HG03097 (cell line): ENCODE data around the gene C11orf58.

Source experiments
- ATAC-seq: cut with Tn5 transposase; IDR thresholded peaks from one replicate; pipeline ENCODE4 v1.9.1; 2021; ENCODE audit not compliant: unreplicated experiment, low FRiP score

The C11orf58 gene

DNA sequence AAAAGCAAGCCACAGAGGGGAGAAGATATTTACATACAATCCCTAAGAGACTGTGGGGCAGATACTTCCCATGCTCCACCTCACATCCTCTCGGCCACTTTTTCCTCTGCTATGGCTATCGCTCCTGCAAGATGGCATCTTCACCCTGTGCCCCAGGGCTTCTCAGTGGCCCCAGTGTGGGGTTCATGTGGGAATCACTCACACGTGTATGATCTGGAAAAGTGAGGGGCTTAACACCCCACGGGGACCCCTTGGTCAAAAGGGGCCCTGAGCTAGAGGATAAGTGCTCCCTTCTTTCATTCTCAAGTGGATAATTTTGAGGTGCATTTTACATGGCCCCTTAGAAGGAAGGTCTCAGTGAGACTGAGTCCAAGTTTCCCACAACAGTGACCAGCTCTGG, 28.7 kb downstream of the C11orf58 start:
- no peak for ATAC-seq

DNA sequence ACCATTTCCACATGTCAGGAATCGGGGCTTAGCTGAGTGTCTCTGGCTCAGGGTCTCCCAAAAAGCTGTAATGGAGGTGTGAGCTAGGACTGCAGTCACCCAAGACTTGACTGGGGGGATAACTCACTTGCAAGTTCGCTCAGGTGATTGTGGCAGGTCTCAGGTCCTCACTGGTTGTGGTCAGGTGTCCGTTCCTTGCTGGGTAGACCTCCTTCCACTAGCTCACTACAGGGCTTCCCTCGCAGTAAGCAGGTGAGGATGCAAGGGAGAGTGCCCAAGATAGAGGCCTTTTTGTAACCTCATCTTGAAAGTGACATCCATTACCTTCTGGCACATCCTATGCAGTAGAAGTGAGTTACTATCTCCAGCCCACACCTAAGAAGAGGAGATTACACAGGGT, 29.5 kb downstream of the C11orf58 start:
- no peak for ATAC-seq

DNA sequence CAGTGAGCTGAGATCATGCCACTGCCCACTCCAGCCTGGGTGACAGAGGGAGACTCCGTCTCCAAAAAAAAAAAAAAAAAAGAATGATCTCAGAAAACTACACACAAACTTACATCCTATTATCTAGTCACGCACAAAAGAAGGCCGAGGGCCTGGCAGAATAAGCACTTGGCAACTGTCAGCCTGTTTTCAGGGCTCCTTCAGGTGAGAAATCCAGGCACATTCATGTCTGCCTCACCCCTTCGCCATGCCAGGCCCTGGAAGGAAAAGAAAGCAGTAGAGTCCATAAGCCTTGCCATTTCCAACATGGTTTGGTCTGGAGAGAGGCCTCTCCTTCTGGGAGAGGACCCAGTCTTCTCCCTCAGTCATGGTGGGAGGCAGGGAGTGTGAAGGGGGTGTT, 30.9 kb downstream of the C11orf58 start:
- no peak for ATAC-seq

DNA sequence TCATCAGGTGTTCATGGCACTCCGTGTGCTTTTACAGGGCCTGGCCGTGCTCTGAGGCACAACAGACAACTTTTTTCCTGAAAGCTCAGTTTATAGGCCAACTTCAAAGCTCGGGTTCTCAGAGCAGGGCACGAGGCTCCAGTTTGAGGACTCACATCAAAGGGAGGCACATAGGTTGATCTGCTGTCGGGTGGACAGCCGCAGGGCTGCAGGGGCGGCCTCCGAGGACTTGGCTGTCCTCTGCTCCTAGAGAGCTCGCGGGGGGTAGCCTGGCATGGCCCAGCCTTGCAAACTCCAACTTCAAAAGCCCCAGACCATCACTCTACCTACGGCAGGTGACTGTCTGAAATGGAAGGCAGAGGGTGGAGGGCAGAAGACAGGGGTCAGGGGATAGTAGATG, 31.6 kb downstream of the C11orf58 start:
- no peak for ATAC-seq

DNA sequence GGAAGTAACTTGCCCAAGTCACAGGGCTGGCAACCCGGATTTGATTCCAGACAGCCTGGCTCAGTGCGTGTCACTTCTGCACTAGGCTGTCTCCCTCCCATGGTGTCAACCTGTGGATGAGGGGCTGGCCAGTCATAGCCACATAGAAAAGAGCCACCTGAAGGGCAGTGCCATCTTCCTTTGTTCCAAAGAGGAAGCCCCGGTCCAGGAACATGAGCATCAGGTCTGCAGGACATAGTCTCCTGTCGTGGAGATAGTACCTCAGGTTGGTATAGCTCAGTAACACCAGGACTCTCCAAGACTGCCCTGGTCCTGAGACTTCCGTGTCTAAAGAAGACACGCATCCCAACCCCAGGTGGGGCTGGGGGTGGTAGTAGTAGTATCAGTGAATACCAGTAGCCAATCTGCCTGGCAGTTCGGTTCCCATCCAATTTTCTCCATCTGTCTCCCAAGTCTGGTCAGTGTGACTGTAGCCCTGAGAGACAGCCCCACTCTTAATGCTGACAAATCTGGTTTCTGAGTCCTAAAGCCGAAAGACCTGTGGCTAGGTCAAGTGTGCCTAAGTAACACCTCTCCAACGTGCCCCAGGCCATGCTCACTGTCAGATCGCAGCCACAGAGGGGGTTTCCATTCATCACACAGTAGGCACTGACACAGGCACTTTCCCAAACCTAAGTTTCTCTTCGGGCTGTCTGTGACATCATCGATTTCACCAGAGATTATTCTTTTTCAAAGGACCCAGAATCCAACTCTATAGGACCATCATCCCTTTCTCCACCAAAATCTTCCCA, 33.1 kb downstream of the C11orf58 start:
- no peak for ATAC-seq

DNA sequence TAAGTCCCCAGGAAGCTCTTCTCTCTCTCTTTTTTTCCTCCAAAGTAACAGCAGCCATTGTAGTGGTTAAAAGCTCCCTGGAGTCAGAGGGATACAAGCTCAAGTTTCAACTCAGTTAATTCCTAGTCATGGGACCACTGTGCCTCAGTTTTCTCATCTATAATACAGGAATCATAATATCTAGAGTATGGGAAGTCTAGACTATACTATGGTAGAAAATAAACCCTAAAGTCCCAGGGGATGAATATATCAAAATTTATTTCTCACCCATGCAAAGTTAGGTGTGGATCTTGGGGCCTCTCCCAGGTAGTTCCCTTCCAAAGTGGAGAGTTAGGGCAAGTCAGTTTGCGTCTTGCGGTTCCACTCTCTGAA, 33.7 kb downstream of the C11orf58 start:
- no peak for ATAC-seq

DNA sequence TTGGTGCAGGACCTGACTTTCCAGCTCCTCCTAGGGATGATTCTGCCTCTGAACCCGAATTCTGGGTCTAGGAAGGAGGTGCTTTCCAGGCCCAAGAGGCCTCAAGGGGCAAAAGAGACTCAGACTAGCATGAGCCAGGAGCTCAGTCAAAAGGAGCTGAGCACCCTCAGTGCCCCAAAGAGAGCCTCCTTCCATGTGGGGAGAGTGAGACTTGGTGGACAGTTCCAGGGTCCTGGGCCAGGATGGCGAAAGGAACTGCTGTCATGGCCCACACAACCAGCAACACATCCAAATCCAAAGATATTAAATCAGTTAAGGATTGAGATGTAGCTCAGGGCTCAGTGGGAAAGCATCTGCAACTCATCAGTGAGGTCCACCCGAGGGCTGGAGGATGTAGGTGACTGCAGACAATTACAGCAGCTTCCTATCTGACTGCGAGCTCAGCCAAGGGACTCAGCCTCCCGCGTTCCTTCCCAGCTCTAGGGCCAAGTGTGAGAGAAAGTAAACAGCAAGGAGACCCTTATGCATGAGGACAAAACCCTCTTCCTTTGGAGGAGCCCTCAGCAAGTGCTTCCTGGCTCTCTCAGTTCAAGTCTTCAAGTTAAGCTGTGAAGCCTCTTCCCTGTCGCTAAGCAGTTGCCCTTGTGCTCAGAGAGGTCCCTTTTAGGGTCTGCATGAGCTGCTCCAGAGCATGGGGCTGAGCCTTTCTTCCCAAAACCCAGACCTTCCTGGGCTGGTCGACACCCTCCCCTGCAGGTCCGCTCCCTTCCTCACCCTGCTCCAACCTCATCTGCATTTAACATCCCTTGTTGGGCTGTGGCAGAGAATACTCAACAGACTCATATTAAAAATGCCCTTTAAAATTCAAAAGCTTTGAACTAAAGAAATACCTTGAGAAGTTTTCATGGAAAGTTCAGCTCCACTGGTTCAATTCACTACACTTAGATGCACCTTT, 35.8 kb downstream of the C11orf58 start:
- no peak for ATAC-seq

DNA sequence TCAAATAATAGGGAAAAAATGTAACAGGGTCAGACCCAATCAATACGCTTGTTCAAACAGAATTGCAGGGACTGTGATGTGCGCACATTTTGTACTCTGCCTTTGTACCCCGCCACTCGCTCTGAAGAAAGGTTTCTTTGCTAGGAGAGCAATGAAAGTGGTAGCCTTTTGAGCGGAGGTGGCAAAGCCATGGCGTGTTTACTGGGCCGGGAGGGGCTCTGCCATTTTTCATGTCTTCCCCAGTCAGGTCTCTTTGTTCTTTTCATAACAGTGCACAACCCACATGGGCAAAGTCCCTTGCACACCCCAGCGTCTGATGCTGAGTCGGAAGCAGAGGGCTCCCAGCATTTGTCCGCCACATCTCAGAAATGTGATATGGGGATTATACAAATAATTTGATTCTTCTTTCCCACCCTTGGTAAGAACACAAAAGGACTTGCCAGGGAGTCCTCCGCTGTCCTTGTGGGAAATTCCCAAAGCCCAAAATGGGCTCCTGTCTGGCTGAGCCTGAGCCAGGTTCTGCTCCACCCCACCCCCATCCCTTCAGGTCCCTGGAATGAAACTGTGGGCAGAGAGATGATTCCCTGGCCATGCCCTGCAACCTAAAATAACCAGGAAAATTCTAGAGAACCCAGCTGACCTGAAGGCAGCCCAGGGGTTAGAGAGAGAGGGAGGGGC, 36.6 kb downstream of the C11orf58 start:
- ATAC-seq = no peak

DNA sequence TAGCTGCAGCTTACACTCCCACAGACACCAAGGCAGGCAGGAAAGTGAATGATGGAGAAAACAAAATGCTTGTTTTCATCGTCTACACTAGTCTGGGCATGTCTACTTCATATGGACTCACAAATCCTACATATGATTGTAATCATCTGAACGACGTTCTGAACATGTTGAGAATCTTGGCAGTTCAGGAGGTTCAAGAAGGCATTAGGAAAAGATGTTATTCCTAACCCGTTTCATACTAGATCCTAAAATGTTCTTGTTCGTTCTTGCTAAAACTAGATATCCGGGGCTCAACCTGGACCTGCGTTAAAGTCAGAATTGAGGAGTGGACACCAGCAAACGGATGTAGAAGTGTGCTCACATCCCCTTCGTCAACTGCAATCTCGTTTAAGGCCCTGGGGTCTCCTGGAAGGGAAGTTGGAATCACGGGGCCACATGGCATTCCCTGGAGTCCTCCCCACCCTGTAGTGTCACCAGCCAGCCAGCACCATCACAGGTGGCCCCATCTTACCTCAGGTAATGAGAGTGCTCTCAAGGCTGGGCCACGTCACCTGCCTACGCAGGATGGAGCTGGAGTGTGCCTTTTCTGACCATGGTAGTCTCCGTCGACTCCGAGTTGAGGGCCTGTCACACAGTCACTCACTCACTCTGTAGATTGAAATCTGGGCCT, 37.3 kb downstream of the C11orf58 start:
- ATAC-seq = no peak

DNA sequence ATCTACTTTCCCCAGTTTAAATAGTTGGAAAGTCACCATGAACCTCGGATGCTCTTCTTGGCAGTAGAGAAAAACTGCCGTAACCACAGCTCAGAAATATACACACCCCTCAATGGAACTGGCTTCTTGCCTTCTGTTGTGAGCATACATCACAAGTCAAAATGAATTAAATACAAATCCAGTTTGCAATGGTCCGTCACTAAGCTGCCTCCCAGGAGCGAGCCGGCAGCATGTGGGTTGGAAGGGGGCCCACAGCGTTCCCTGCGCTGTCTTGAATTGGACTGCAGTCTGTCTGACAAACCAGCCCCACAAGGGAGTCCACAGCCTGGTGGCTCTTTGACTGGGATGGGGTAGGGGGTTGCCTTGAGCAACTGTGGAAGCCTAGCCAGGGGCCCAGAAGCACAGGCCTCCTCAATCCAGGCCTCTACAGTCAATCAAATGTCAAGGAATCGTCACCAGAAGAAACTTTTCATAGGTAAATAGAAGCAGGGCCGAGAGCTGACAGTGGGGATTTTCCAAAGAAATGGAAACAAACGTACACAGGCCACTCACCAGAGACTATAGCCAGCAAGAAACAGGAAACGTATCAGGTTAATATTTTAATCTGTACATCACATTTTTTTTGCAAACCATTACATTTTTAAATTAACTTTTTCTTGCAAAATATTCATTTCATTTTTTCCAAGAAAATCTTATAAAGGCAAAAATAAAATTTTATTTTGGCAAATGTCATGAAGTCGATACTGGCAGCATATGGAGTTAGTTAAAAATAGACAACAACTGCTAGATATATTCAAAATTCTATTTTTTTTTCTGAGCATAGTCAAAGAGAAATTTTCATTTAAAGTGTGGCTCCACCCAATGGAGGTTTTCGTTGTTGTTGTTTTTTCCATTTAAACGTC, 38.5 kb downstream of the C11orf58 start:
- no peak for ATAC-seq

DNA sequence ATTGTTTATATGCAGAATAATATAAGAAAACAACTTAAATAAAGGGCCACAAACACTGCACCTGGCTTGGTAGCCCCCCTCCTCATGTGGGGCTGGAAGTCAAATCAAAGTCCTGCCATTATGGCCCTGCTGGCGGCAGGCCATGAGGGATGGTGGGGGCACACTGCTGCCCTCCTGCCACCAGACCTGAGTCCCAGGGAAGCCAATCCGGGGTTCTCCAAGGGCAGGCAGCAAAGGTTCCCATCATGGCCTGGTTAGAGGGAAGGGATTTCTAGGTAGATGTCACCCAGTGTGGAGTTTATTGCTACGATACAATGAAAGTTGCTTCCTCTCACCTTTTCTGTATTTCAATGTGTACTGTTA, 39.1 kb downstream of the C11orf58 start:
- no peak for ATAC-seq

DNA sequence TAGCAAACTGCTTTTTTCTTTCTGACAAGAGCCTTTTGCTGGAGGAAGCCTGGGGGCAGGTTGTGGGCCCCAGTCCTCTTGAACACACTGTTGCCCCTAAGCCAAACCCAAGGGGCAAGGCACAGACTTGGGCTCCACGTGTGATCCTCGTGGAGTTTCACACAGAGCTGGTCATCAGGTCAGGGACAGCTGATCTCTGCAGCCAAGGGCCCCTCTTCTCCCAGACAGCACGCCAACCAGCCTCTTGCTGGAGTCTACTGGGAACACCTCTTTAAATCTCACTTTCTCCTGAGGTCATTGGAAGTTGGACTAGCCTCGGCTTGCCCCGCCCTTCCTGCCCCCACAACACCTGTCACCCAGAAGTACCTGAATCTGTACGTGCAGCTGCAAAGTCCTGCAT, 39.8 kb downstream of the C11orf58 start:
- no peak for ATAC-seq

DNA sequence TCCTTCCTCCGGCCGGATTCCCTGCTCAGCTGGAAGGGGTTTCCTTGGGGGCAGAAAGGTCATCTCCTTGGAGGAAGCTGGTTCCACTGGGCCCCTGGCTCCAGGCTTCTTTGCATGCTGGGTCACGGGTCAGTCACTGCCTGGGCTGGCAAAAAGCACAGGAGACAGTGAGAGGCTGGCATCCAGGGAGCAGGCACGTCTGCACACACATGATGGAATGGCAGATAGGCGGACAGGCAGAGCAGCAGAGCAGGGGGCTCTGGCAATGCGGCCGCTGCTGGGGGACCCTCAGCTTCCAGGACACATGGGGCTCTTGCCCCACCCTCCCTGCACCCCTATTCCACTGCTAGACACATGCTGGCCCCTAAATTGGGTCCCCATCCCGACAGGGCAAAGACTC, 40.4 kb downstream of the C11orf58 start:
- ATAC-seq = no peak

DNA sequence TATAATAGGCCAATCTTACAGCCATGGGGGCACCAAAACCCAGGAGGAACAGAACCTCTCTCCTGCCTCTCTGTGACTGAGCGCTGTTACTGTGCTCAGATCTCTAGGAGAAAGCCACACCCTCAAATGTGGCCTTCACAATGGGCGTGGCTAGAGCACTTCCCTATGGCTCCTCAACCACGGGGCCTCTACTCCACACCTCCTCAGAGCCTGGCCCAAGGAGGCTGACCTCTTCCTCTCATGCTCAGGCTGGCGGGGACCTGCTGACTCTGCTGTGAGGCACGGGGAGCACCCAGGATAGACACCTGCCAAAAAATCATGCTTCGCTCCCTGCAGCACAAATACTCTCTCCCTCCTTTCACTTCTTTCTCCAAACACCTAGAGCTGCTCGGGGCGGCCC, 41.0 kb downstream of the C11orf58 start:
- no peak for ATAC-seq

DNA sequence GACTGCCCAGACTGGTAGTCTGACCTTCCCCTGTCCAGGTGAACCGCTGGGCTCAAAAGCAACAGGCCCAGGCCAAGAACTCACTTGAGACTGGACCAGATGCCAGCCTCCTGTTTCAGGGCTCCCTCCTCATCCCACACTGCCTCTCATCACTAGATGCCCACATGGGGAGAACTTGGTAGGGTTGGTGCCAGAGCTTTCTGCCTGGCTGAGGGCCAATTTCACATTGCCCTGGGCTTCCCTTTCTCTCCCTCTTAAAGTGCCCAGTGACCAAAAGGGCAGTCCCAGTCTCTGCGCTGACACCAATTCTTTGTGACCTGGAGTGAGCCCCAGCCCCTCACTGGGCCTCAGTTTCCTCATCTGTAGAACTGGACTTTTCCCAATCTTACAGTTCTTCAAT, 41.7 kb downstream of the C11orf58 start:
- no peak for ATAC-seq

DNA sequence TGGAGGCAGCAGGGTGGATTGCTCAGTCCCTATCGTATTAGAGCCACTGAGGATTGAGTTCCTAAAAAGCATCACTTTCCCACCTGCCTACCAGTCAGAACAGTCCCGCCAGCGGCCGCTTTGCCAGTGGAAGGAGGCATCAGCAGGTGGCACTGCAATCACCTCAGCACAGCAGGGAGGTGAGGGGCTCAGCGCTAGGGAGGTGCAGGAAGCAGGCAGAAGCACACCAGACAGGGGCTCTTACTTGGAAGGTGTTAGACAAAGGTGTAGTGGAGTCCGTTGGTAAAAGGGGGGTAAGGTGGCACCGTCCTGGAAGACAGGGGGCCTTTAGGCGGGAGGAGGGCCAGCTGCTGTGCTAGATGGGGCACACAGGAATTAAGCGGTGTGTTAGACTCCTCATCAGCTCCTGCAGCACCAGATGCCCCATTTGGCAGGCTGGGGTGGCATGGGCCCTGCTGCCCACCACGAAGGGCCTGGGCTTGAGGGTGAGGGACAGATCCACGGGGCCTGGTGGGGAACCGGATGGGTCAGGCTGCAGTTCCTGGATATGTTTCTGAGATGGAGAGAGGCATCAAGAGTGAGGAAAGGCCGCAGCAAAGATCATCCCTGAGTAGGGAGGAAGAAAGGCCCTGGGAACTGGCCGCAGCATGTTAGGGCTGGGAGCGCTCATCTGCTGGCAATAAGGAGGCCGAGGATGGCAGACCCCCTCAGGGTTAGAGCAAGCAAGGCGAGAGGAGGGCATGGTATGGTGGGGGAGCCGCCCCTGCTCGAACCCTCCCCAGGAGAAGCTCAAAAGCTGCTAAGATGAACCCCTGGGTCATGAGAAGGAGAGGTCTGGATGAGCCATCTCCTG, 42.5 kb downstream of the C11orf58 start:
- no peak for ATAC-seq

DNA sequence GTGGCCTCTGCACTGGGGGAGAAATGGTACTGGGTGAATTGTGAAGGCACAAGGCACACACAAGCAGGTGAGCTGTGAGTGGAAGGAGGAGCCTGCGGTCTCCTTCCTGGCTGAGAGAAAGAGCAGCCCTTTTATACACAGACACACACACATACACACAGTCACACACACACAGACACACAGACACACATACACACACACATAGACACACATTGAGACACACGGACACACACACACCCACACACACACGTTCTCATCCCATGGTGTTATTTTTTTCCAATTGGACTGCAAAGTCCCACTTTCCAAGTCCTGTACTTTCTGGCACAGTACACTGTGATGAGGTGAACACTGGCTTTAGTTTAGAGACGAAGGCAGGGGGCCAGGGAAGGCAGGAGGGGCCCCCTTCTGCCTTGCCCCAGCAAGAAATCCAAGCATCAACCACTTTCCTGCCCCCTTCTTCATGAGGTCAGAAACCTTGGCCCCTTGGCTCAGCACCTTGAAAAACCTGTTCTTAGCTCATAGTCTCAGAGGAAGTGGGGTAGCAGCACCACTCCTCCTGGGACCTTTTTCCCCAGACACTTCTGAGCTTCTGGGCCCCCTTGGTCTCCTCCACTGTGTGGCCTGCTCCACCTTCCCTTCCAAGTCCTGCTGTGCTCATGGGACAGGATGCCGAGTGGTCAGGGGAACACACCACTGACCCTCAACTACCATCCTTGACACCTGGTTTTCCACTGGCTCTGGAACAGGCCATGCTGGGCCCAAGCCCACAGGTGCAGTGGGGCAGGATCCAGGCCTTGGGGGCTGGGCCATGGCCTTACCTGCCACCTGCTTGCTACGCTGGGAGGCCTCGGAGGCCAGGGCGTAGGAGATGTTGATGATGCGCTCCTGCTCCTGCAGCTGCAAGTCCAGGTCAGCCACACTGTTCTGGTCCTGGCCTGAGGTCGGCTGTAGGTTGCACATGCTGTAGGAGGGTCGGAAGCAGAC, 43.8 kb downstream of the C11orf58 start:
- no peak for ATAC-seq

DNA sequence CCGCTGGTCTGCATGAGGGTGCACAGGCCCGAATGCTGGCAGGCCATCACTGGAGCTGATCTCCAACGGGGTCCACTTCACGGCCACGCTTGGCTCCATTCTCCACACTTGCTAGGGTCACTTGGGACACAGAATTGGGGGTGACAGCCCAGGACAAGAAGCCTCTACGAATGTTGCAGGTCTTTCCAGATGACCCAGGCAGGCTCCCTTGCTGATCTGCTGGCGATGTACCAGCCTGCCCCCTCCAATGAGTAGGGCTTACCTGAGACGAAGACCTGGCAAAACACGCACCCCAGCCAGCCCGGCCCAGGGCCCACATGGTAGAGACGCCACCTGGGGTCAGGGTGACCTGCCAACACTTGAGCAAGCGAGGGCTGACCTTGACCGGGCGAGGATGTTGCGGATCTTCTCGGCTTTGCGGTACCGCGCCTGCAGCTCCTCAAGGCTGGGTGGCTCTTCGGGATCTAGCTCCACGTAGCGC, 44.9 kb downstream of the C11orf58 start:
- no peak for ATAC-seq
